ENCODE measurements around the gene LYPLA2.
"Not testable (repeated sequence)": the region's sequence is repeated elsewhere in the genome, so short reads cannot be mapped to it uniquely, and the experiment has no call there.

The LYPLA2 gene

GRCh38 chr1:23801338-23801748 is 10.4 kb downstream of the LYPLA2 start:
- DNase-seq: peak; percentile 25

DNA sequence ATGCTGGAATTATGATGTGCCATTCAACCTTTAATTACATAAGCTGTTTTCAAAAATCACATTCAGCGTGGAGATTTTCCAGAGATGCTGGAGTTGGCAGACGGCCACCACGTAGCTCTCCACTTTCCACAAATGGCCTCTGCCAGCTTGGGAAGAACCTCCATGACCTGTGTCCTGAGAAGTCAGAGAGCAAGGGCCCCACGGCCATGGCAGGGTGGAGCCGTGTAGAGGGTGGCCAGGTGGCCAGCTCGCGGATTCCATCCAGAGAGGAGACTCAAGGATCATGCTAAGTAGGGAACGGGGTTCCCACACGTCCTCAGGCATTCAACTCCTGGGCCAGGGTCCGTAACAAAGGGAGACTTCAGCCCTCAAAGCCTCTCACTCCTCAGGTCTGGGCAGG is 10.9 kb downstream of the LYPLA2 start:
- DNase-seq: no peak

DNA sequence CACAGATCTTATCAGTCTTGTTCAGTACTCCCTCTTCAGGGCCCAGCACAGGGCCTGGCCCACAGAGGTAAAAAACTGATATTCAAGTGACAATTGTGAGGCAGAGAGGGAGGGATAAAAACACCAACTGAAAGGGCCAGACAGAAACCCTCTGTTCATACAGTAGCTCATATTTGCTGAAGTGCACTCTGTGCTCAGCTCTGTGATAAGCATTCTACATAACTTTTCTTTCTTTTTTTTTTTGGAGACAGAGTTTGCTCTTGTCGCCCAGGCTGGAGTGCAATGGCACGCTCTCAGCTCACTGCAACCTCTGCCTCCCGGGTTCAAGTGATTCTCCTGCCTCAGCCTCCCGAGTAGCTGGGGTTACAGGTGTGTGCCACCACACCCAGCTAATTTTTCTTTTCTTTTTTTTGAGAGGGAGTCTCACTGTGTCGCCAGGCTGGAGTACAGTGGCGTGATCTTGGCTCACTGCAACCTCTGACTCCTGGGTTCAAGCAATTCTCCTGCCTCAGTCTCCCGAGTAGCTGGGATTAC is 11.9 kb downstream of the LYPLA2 start:
- not testable (repeated sequence) for DNase-seq

GRCh38 chr1:23803674-23804073 is 12.7 kb downstream of the LYPLA2 start:
- DNase-seq: no peak

- DNase-seq: no peak
These were observed 13.4 kb downstream of the LYPLA2 start for GRCh38 chr1:23804183-23804835.

- DNase-seq: no peak
These were observed 14.1 kb downstream of the LYPLA2 start for GRCh38 chr1:23805025-23805424.

GRCh38 chr1:23806280-23806679 is 15.3 kb downstream of the LYPLA2 start:
- DNase-seq: no peak

DNA sequence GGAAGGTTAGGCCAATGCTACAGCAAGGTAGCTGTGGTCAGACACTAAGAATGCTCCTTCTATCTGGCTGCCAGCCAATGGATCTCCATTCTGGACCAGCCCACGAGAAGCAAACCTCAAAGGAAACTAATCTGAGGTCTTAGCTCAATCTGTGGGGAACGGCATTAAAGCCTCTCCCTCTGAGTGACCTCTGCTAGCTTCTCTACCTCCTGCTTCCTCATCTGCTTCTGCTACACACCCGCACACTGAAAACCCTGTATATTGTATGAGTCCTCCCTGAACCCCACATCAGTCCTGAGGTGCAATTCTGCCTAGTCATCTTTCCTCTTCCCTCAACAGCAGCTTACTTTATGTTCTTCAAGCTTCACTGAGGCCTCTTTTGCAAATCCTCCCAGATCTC is 16.5 kb downstream of the LYPLA2 start:
- no peak for DNase-seq

GRCh38 chr1:23809751-23810171 is 18.8 kb downstream of the LYPLA2 start:
- DNase-seq: peak; percentile 51

- no peak for DNase-seq
These were observed 20.0 kb downstream of the LYPLA2 start for GRCh38 chr1:23810818-23811540.

DNA sequence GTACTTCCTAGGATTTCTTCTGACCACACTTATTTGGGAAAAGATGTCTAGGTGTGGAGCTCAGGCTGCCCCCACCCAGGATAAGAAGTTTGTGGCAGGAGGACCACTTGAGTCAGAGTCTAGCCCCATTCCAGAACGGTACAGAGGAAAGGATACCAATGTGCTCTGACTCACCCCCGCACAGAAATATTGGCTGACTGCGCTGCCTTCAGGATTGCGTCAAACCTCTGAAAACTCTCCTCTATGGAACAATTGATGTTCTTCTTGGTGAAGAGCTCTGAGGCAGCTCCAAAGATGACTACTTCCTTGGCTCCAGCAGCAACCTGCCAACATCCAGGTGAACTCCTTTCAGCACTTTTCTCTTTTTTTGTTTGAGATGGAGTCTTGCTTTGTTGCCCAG is 23.1 kb downstream of the LYPLA2 start:
- no peak for DNase-seq

DNA sequence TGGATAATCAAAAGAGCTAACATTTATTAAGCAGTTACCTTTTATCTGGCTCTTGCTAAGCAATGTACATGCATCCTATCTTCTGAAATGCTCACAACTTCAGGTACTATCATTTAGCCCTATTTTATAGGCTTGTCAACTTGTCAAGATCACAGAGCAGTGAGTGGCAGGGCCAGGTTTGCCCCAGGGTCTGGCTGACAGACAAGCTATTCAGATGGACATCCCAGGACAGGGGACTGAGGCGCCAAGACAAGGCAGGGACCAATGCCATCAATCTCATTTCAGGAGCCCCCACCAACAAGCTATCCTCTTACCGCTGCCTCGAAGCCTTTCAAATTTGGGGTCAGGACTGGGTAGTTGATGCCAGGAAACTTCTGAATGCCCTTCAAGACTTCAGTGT is 25.4 kb downstream of the LYPLA2 start:
- DNase-seq: no peak

DNA sequence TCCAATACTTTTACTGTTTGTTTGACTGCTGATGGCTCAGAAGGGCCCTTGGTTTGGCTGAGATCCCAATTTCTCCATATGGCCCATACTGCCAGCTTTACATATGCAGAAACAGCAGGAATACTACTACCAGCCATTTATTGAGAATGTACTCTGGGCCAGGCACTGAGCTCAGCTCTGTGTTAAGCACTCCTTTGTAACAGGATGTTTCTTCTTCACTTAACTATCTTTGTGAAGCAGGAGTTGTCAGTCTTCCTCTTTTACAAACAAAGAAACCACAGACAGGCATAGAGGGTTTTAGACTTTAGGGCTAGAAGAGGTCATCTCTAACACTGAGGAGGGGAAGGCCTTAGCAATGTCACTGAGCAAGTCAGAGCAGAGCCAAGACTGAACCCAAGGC is 26.0 kb downstream of the LYPLA2 start:
- no peak for DNase-seq

DNA sequence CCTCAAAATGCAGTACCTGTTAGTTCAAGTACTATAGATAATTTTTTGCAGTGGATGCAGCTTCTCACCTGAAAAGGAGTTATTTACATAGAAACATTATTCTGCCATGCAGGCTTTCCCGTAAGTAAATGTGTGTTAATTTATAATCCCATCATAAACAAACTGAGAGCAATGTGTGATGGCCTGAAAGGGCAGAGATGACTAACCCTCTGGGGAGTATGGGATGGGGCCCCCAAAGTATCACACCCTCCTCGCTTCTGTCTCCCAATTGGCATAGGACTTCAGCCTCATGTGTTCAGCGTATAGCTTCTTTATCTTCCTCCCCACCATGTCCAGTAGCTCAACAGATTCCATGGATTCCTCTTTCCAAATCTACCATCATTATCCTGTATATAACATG is 26.7 kb downstream of the LYPLA2 start:
- DNase-seq: no peak

DNA sequence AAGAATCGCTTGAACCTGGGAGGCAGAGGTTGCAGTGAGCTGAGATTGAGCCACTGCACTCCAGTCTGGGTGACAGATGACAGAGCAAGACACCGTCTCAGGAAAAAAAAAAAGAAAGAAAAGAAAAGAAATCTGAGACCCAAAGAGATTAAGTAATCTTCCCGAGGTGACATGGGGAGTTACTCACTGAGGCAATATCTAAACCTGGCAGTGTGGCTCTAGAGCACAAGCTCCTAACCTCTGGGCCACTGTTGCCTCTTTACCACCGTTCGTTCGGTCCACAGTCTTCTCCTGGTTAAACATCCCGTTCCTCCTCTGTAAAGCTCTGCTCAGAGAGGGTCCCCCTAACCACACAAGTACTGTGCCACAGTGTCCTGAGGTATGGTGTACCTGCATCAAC is 32.8 kb downstream of the LYPLA2 start:
- no peak for DNase-seq

GRCh38 chr1:23824711-23825075 is 33.7 kb downstream of the LYPLA2 start:
- no peak for DNase-seq

- DNase-seq: peak; percentile 94
These were observed 34.3 kb downstream of the LYPLA2 start, which contains the start of gene HMGCL for GRCh38 chr1:23825076-23825761. HMGCL (minus strand) TSS chr1:23825429; CDS start chr1:23825415, 14 bp downstream.

- no peak for DNase-seq
These were observed 35.0 kb downstream of the LYPLA2 start for GRCh38 chr1:23825762-23826522.

DNA sequence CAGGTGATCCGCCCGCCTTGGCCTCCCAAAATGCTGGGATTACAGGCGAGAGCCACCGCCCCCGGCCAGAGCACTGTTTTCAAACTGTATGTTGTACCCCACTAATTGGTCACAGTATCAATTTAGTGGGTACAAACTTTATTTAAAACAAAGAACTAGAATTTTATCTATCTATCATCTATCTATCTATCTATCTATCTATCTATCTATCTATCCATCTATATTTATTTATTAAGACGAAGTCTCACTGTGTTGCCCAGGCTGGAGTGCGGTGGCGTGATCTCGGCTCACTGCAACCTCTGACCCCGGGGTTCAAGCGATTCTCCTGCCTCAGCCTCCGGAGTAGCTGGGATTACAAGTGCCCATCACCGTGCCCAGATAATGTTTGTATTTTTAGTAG is 35.6 kb downstream of the LYPLA2 start:
- not testable (repeated sequence) for DNase-seq

DNA sequence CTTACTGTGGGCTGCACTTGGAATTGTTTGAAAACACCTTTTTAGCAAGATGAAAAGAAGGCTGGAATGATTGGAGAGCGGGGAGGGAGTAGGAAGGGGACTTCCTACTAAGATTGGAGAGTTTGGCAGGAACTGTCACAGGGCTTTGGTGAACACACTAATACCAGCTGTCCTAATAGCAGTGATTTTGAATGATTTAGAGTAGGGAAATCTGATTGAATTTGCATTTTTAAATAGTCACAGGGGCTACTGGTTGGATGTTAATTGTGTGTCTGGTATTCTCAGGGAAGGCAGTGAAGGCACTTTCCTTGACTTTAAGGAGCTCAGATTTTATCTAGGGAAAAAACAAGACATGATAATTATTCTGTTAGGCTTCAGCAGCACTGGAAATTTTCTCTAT is 36.8 kb downstream of the LYPLA2 start:
- no peak for DNase-seq

DNA sequence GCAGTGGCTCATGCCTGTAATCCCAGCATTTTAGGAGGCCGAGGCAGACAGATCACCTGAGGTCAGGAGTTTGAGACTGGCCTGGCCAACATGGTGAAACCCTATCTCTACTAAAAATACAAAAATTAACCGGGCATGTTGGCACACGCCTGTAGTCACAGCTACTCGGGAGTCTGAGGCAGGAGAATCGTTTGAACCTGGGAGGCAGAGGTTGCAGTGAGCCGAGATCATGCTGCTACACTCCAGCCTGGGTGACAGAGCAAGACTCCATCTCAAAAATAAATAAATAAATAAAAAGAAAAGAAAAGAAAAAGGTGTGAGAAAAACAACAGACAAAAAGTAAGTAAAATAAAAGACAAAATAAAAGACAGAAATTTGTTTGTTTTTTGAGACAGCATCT is 43.2 kb downstream of the LYPLA2 start:
- DNase-seq: not testable (repeated sequence)

- no peak for DNase-seq
These were observed 45.1 kb downstream of the LYPLA2 start for GRCh38 chr1:23836037-23836436.

- DNase-seq: no peak
These were observed 47.0 kb downstream of the LYPLA2 start for GRCh38 chr1:23837908-23838307.
